ENCODE data around the gene ZC3H4. TPM values are rescaled to one million over a fixed set of nuclear protein-coding genes. Genes with fewer than 3 reads are reported as not detected.

ZC3H4 gene
- total RNA-seq, 1 donor from 2014 or later = 94.7 TPM

DNA sequence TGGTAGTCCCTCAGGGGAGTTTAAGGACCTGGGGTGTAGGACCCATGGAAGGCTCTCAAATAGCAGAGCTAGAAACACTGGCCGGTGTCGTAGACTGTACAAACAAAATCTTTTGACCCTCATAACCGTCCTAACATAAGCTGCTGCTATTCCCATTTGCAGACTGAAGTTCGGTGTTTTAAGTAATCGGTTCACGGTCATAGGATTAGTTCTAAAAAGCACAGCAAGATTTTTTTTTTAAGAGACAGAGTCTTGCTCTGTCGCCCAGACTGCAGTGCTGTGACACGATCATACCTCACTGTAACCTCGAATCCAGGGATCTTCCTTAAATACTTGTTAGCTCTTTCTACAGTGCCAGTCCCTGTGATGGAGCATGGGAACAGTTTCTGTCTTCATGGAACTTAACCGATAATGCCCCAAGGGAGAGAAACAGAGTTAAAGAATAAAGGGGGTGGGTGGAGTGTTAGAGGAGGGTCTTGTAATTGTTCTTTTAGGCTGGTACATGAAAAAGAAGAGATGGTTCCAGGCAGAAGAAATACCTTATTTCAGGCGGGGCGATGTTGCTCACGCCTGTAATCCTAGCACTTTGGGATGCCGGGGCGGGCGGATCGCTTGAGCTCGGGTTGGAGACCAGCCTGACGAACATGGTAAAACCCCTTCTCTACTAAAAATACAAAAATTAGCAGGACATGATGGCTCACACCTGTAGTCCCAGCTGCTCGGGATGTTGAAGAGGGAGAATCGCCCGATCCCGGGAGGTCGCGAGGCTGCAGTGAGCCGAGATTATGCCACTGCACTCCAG, 475 bp upstream of the ZC3H4 start:
- H3K36me3 Mint-ChIP-seq (ENCODE audit: insufficient read depth) = peaks cover 13% of the 10 kb centered on the region
- peaks cover 21% of the 10 kb centered on the region for H3K4me1 Mint-ChIP-seq (ENCODE audit: low read depth)
- DNase-seq (ENCODE audit: low spot score, unreplicated experiment) = no peak
- H3K27me3 Mint-ChIP-seq = no peaks in the 10 kb centered on the region
- peak overlapping the region; percentile 100 for H3K27ac Mint-ChIP-seq
- H3K9me3 Mint-ChIP-seq (ENCODE audit: low read depth) = no peaks in the 10 kb centered on the region
- peak overlapping the region; percentile 95 for H3K4me3 Mint-ChIP-seq (ENCODE audit: low read depth)
- TF ChIP-seq, protein P1, sequence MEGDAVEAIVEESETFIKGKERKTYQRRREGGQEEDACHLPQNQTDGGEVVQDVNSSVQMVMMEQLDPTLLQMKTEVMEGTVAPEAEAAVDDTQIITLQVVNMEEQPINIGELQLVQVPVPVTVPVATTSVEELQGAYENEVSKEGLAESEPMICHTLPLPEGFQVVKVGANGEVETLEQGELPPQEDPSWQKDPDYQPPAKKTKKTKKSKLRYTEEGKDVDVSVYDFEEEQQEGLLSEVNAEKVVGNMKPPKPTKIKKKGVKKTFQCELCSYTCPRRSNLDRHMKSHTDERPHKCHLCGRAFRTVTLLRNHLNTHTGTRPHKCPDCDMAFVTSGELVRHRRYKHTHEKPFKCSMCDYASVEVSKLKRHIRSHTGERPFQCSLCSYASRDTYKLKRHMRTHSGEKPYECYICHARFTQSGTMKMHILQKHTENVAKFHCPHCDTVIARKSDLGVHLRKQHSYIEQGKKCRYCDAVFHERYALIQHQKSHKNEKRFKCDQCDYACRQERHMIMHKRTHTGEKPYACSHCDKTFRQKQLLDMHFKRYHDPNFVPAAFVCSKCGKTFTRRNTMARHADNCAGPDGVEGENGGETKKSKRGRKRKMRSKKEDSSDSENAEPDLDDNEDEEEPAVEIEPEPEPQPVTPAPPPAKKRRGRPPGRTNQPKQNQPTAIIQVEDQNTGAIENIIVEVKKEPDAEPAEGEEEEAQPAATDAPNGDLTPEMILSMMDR (IDR thresholded peaks at IDR 0.05; ENCODE audit: unreplicated experiment) = no peak

- TF ChIP-seq, protein P1 (IDR thresholded peaks at IDR 0.05; ENCODE audit: unreplicated experiment) = no peak
- Mint-ChIP-seq H3K36me3 (ENCODE audit: insufficient read depth) (peaks cover 13% of the 10 kb centered on the region), H3K27me3 (no peaks in the 10 kb centered on the region), H3K27ac (peak overlapping the region; percentile 100), H3K4me1 (ENCODE audit: low read depth) (peaks cover 36% of the 10 kb centered on the region), H3K4me3 (ENCODE audit: low read depth) (peak overlapping the region; percentile 95), H3K9me3 (ENCODE audit: low read depth) (no peaks in the 10 kb centered on the region)
- DNase-seq (ENCODE audit: low spot score, unreplicated experiment) = peak; percentile 62
Observed at GRCh38 chr19:47112166-47112996, 1.2 kb downstream of the ZC3H4 start.

DNA sequence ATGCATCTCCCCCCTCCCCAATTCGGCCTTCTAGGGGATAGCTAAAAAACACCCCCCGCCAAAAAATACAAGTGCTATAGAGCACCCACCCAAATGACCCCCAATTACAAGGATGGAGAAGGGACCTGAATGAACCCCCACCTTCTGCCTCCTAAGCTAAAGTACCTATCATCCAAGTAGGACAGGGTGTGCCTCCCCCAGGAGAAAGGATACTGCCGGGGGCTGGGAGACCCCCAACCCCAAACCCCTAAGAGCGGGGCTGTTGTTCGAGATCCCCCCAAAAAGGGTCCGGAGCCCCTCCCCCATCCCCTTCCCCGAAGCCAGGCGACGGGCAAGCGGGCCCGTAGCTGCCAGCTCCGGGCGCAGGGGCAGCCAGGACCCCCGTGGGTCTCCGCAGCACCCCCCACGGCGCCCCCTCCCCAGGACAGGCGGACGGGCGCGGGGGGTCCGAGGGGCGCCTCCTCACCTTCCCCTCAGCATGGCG, 1.9 kb downstream of the ZC3H4 start:
- H3K9me3 Mint-ChIP-seq (ENCODE audit: low read depth) = no peaks in the 10 kb centered on the region
- no peak for DNase-seq (ENCODE audit: low spot score, unreplicated experiment)
- TF ChIP-seq, protein P1 (IDR thresholded peaks at IDR 0.05; ENCODE audit: unreplicated experiment) = no peak
- H3K27me3 Mint-ChIP-seq = no peaks in the 10 kb centered on the region
- peaks cover 13% of the 10 kb centered on the region for H3K36me3 Mint-ChIP-seq (ENCODE audit: insufficient read depth)
- peak overlapping the region; percentile 95 for H3K4me3 Mint-ChIP-seq (ENCODE audit: low read depth)
- H3K4me1 Mint-ChIP-seq (ENCODE audit: low read depth) = peaks cover 43% of the 10 kb centered on the region
- peak overlapping the region; percentile 100 for H3K27ac Mint-ChIP-seq

GRCh38 chr19:47111006-47111621, 2.5 kb downstream of the ZC3H4 start:
- TF ChIP-seq, protein P1 (IDR thresholded peaks at IDR 0.05; ENCODE audit: unreplicated experiment) = no peak
- H3K27me3 Mint-ChIP-seq = no peaks in the 10 kb centered on the region
- peak overlapping the region; percentile 95 for H3K4me3 Mint-ChIP-seq (ENCODE audit: low read depth)
- no peaks in the 10 kb centered on the region for H3K9me3 Mint-ChIP-seq (ENCODE audit: low read depth)
- peak overlapping the region; percentile 100 for H3K27ac Mint-ChIP-seq
- no peak for DNase-seq (ENCODE audit: low spot score, unreplicated experiment)
- peaks cover 48% of the 10 kb centered on the region for H3K4me1 Mint-ChIP-seq (ENCODE audit: low read depth)
- H3K36me3 Mint-ChIP-seq (ENCODE audit: insufficient read depth) = peaks cover 13% of the 10 kb centered on the region

DNA sequence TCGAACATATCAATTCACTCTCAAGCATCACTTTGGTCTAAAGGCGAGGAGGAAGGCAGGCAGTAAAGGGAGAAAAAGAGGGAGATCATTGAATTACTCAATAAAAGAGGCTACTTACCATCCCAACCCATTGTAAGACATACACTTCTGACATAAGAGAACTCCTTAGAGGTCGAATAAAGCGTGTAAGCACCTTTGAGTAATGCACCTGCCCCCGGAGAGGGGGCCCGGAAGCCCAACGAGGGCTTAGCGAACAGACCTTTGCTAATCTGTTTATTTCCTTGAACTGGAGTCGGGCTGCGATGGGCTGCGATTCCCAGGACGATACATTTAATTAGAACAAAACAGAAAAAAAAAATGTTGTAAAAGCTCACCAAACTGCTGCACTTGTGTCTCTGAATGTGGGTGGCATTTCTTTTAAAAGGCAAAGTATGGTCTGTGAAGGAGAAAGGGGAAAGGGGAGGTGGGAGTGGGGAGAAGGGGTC, 3.0 kb downstream of the ZC3H4 start:
- Mint-ChIP-seq H3K27ac (peak overlapping the region; percentile 100), H3K36me3 (ENCODE audit: insufficient read depth) (peaks cover 16% of the 10 kb centered on the region), H3K27me3 (no peaks in the 10 kb centered on the region), H3K9me3 (ENCODE audit: low read depth) (no peaks in the 10 kb centered on the region), H3K4me3 (ENCODE audit: low read depth) (peak overlapping the region; percentile 95), H3K4me1 (ENCODE audit: low read depth) (peaks cover 54% of the 10 kb centered on the region)
- TF ChIP-seq, protein P1 (IDR thresholded peaks at IDR 0.05; ENCODE audit: unreplicated experiment) = no peak
- DNase-seq (ENCODE audit: low spot score, unreplicated experiment) = no peak

Data from progenitor cell of endocrine pancreas (in vitro differentiated cells).